Astrocyte of the cerebellum (primary cell): ENCODE results near the gene TMEM51.

Experiments used
- DNase-seq: peaks from one replicate; pipeline ENCODE4 v3.0.0-alpha.2; 2011; ENCODE audit warnings: low read depth
- H3K4me3 ChIP-seq: 2 replicates; pipeline ENCODE4 v1.5.1; 2011; ENCODE audit warnings: mild to moderate bottlenecking, low read depth, low read length, moderate library complexity
- CTCF ChIP-seq: IDR thresholded peaks from 2 replicates; pipeline ENCODE4 v1.5.1; 2012; ENCODE audit warnings: low read length, low read depth, moderate library complexity, mild to moderate bottlenecking; ENCODE audit errors: missing control alignments
- in situ Hi-C: cut with HindIII; loops from 2 replicates; pipeline ENCODE4 v1.10.0; 2017; ENCODE audit warnings: low sequenced_read_pairs

The TMEM51 gene

GRCh38 chr1:15153184-15153841 lies at the start of gene TMEM51:
TSS of gene TMEM51 (plus strand) at chr1:15153747. CDS start at chr1:15215088, 61,341 bp downstream.
- in situ Hi-C loops = no loop called here
- peak within 1 kb of the TSS; percentile 50 for H3K4me3 ChIP-seq
- no peak for DNase-seq
- no peak for TF ChIP-seq CTCF

GRCh38 chr1:15103906-15104305 lies 49.6 kb upstream of the TMEM51 start:
- TF ChIP-seq CTCF = no peak
- no peak for DNase-seq
- in situ Hi-C loops = no loop called here
- H3K4me3 ChIP-seq = no peak overlapping the region

GRCh38 chr1:15104768-15105167 lies 48.8 kb upstream of the TMEM51 start:
- DNase-seq = no peak
- no peak for TF ChIP-seq CTCF
- in situ Hi-C loops = no loop called here
- H3K4me3 ChIP-seq = no peak overlapping the region

GRCh38 chr1:15106608-15107007 lies 46.9 kb upstream of the TMEM51 start:
- TF ChIP-seq CTCF = no peak
- H3K4me3 ChIP-seq = no peak overlapping the region
- in situ Hi-C loops = no loop called here
- DNase-seq = no peak

GRCh38 chr1:15107058-15107687 lies 46.4 kb upstream of the TMEM51 start:
- no peak overlapping the region for H3K4me3 ChIP-seq
- no peak for TF ChIP-seq CTCF
- DNase-seq = no peak
- in situ Hi-C loops = no loop called here

- no peak overlapping the region for H3K4me3 ChIP-seq
- TF ChIP-seq CTCF = no peak
- DNase-seq = no peak
- in situ Hi-C loops = no loop called here
Observed at GRCh38 chr1:15107911-15108310, 45.6 kb upstream of the TMEM51 start.
